Chondrocyte (in vitro differentiated cells): ENCODE data around the gene PKP2. TPM values are rescaled to one million over a fixed set of nuclear protein-coding genes. Genes with fewer than 3 reads are reported as not detected.

Experiments used
- DNase-seq: peaks from one replicate; pipeline ENCODE4 v3.0.0; 2021; ENCODE audit warnings: mixed read lengths, low spot score
- H3K27ac Mint-ChIP-seq: one replicate; pipeline ENCODE4 v1.8.0; 2021; ENCODE audit warnings: mild to moderate bottlenecking, moderate library complexity, mixed read lengths; ENCODE audit not compliant: unreplicated experiment
- H3K27me3 Mint-ChIP-seq: 2 replicates; pipeline ENCODE4 v1.8.0; 2021; ENCODE audit warnings: low read depth, mixed read lengths
- H3K36me3 Mint-ChIP-seq: 2 replicates; pipeline ENCODE4 v1.8.0; 2021; ENCODE audit warnings: low read depth, mixed read lengths
- H3K4me1 Mint-ChIP-seq: 2 replicates; pipeline ENCODE4 v1.8.0; 2021; ENCODE audit warnings: low read depth, mild to moderate bottlenecking, mixed read lengths
- H3K4me3 Mint-ChIP-seq: one replicate; pipeline ENCODE4 v1.8.0; 2021; ENCODE audit warnings: mild to moderate bottlenecking, moderate library complexity, mixed read lengths; ENCODE audit not compliant: unreplicated experiment
- H3K9me3 Mint-ChIP-seq: 2 replicates; pipeline ENCODE4 v1.8.0; 2021; ENCODE audit warnings: low read depth, mixed read lengths
- total RNA-seq: library from RNA; stranded (reverse); gene quantifications from 3 replicates; pipeline ENCODE4 v1.2.1, GENCODE V29; 2021
- TF ChIP-seq, protein P1 (sequence below): fragments of 200-600 bp; sonication (generic); IDR thresholded peaks from 2 replicates; pipeline ENCODE4 v1.5.0; 2021; ENCODE audit warnings: antibody characterized with exemption, mild to moderate bottlenecking, moderate library complexity

The PKP2 gene
- total RNA-seq, 1 donor from 2014 or later: 5.8 TPM

GRCh38 chr12:32843528-32844095, 53.0 kb downstream of the PKP2 start:
- DNase-seq: no peak
- Mint-ChIP-seq H3K4me3 (no peak overlapping the region), H3K27ac (no peak overlapping the region), H3K9me3 (no peaks in the 10 kb centered on the region), H3K36me3 (no peaks in the 10 kb centered on the region), H3K27me3 (peaks cover 3% of the 10 kb centered on the region), H3K4me1 (no peaks in the 10 kb centered on the region)
- TF ChIP-seq, protein P1, sequence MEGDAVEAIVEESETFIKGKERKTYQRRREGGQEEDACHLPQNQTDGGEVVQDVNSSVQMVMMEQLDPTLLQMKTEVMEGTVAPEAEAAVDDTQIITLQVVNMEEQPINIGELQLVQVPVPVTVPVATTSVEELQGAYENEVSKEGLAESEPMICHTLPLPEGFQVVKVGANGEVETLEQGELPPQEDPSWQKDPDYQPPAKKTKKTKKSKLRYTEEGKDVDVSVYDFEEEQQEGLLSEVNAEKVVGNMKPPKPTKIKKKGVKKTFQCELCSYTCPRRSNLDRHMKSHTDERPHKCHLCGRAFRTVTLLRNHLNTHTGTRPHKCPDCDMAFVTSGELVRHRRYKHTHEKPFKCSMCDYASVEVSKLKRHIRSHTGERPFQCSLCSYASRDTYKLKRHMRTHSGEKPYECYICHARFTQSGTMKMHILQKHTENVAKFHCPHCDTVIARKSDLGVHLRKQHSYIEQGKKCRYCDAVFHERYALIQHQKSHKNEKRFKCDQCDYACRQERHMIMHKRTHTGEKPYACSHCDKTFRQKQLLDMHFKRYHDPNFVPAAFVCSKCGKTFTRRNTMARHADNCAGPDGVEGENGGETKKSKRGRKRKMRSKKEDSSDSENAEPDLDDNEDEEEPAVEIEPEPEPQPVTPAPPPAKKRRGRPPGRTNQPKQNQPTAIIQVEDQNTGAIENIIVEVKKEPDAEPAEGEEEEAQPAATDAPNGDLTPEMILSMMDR: no peak

DNA sequence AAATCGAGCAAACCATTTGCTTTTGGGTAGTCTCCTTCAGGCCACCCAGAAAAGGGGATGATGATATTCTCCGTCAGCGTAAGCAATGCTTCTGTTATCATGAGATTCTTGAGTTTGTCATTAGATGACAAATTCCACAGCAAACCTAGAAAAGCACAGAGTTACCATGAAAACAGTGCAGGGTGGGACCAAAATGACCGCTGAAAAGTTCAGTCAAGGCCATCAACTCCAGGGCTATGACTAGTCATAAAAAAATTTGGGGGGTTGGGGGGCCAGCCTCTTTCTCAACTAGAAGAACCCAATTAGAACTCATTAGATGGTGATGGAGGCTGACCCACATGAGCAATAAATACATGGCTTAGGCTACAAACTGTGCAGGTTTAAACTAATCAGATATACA, 55.5 kb downstream of the PKP2 start:
- Mint-ChIP-seq H3K36me3 (no peaks in the 10 kb centered on the region), H3K27ac (no peak overlapping the region), H3K4me3 (no peak overlapping the region), H3K27me3 (peaks cover 3% of the 10 kb centered on the region), H3K4me1 (no peaks in the 10 kb centered on the region), H3K9me3 (no peaks in the 10 kb centered on the region)
- no peak for DNase-seq
- TF ChIP-seq, protein P1: no peak

DNA sequence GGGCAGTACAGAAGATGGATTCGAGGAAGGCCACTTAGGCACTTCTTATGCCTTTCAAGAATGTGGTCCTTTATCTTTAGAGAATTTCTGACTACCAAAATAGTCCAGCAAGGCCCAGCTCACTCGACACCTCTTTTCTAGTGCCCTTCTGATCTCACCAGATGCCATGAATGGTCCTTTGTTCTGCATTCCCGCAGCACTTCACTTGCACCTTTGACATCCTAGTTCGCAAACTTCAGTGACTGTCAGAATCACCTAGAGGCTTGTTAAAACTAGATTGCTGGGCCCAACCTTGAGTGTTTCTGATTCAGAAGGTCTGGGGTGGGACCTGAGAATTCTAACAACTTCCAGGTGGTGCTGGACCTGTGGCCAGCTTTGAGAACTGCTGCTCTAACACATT, 56.7 kb downstream of the PKP2 start:
- Mint-ChIP-seq H3K9me3 (no peaks in the 10 kb centered on the region), H3K27me3 (peaks cover 3% of the 10 kb centered on the region), H3K4me1 (peaks cover 3% of the 10 kb centered on the region), H3K36me3 (no peaks in the 10 kb centered on the region), H3K4me3 (no peak overlapping the region), H3K27ac (no peak overlapping the region)
- no peak for DNase-seq
- TF ChIP-seq, protein P1: no peak

DNA sequence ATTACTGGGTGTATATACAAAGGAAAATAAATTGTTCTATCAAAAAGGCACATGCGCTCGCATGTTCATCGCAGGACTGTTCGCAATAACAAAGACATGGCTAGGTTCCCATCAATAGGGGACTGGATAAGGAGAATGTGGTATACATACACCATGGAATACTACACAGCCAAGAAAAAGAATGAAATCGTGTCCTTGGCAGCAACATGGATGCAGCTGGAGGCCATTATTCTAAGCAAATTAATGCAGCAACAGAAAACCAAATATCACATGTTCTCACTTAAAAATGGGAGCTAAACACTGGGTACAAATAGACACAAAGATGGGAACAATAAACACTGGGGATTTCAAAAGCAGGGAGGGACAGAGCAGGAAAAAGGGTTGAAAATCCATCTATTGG, 58.6 kb downstream of the PKP2 start:
- Mint-ChIP-seq H3K27ac (no peak overlapping the region), H3K36me3 (no peaks in the 10 kb centered on the region), H3K27me3 (no peaks in the 10 kb centered on the region), H3K9me3 (no peaks in the 10 kb centered on the region), H3K4me1 (peaks cover 3% of the 10 kb centered on the region), H3K4me3 (no peak overlapping the region)
- TF ChIP-seq, protein P1: no peak
- no peak for DNase-seq

- H3K27me3 Mint-ChIP-seq: no peaks in the 10 kb centered on the region
- H3K27ac Mint-ChIP-seq: no peak overlapping the region
- H3K36me3 Mint-ChIP-seq: no peaks in the 10 kb centered on the region
- DNase-seq: no peak
- H3K4me3 Mint-ChIP-seq: no peak overlapping the region
- TF ChIP-seq, protein P1: no peak
- H3K4me1 Mint-ChIP-seq: peaks cover 3% of the 10 kb centered on the region
- H3K9me3 Mint-ChIP-seq: no peaks in the 10 kb centered on the region
Measured at GRCh38 chr12:32836710-32837109, 59.9 kb downstream of the PKP2 start.
